NCI-H2196 (cell line): ENCODE results near the gene TECPR2.
A peak's percentile ranks its signal among the peaks of the same experiment; 100 is the strongest.
"Not testable (repeated sequence)": the region's sequence is repeated elsewhere in the genome, so short reads cannot be mapped to it uniquely, and the experiment has no call there.

Experiments used
- DNase-seq: peaks from one replicate; lab custom pipeline; 2025; ENCODE audit not compliant: unreplicated experiment; lab: John Stamatoyannopoulos, UW

Gene TECPR2

GRCh38 chr14:102508410-102508773 is 145.7 kb downstream of the TECPR2 start:
- DNase-seq: no peak

- DNase-seq: no peak
Observed at GRCh38 chr14:102508774-102509745, 146.3 kb downstream of the TECPR2 start.

GRCh38 chr14:102509746-102510615 is 147.2 kb downstream of the TECPR2 start, which contains the start of gene ANKRD9:
TSS of gene ANKRD9 (minus strand) at chr14:102509776. CDS start at chr14:102507889, 1,887 bp downstream.
- DNase-seq: peak; percentile 72

GRCh38 chr14:102510616-102511520 is 148.1 kb downstream of the TECPR2 start:
- DNase-seq: peak; percentile 4

- DNase-seq: no peak
Observed at GRCh38 chr14:102511538-102511937, 148.8 kb downstream of the TECPR2 start.

- DNase-seq: no peak
Observed at GRCh38 chr14:102512793-102513300, 150.1 kb downstream of the TECPR2 start.

GRCh38 chr14:102513899-102514772 is 151.4 kb downstream of the TECPR2 start:
- no peak for DNase-seq

GRCh38 chr14:102514987-102515733 is 152.4 kb downstream of the TECPR2 start:
- DNase-seq: no peak

GRCh38 chr14:102516531-102517391 is 154.0 kb downstream of the TECPR2 start:
- peak; percentile 28 for DNase-seq

- DNase-seq: no peak
Observed at GRCh38 chr14:102517392-102518062, 154.8 kb downstream of the TECPR2 start.

GRCh38 chr14:102518063-102518648 is 155.4 kb downstream of the TECPR2 start:
- no peak for DNase-seq

GRCh38 chr14:102519709-102520108 is 157.0 kb downstream of the TECPR2 start:
- not testable (repeated sequence) for DNase-seq

GRCh38 chr14:102523200-102523568 is 160.4 kb downstream of the TECPR2 start:
- DNase-seq: no peak

GRCh38 chr14:102523569-102524450 is 161.1 kb downstream of the TECPR2 start:
- DNase-seq: no peak

GRCh38 chr14:102524451-102525218 is 161.9 kb downstream of the TECPR2 start:
- DNase-seq: peak; percentile 94
